ENCODE measurements around the gene AMMECR1.

Gene AMMECR1

GRCh38 chrX:110257889-110258288 lies 60.0 kb downstream of the AMMECR1 start:
- no peak for DNase-seq (ENCODE audit: low read depth)
- no peak for TF ChIP-seq POLR2A (IDR thresholded peaks at IDR 0.05; ENCODE audit: extremely low read depth, insufficient read length)
- no peak for TF ChIP-seq MYC (IDR thresholded peaks at IDR 0.05; ENCODE audit: low read depth, low read length)
- no peak for TF ChIP-seq CTCF (IDR thresholded peaks at IDR 0.05; ENCODE audit: low read depth, low read length)
- TF ChIP-seq, protein P1, sequence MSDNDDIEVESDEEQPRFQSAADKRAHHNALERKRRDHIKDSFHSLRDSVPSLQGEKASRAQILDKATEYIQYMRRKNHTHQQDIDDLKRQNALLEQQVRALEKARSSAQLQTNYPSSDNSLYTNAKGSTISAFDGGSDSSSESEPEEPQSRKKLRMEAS (IDR thresholded peaks at IDR 0.05; ENCODE audit: low read depth, low read length) = no peak
- no peak overlapping the region for H3K4me3 ChIP-seq (ENCODE audit: low read depth, low read length)

DNA sequence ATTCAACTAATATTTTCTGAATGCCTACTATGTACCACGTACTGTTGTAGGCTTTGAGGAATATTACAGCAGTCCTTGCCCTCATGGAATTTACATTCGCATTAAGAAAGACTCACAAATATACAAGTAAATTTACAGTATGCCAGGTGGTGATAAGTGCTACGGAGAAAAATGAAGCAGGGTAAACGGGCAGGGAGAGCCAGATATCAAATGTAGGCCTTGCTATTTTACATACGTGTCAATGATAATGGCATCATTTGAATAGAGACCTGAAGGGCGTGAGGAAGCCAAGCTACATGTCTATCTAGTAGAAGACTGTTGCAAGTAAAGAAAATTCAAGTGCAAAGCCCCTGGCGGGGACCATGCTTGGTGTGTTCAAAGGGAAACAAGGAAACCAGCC lies 65.2 kb downstream of the AMMECR1 start:
- no peak overlapping the region for H3K4me3 ChIP-seq (ENCODE audit: low read depth, low read length)
- TF ChIP-seq, protein P1 (IDR thresholded peaks at IDR 0.05; ENCODE audit: low read depth, low read length) = no peak
- TF ChIP-seq POLR2A (IDR thresholded peaks at IDR 0.05; ENCODE audit: extremely low read depth, insufficient read length) (no peak), CTCF (IDR thresholded peaks at IDR 0.05; ENCODE audit: low read depth, low read length) (no peak), MYC (IDR thresholded peaks at IDR 0.05; ENCODE audit: low read depth, low read length) (no peak)

DNA sequence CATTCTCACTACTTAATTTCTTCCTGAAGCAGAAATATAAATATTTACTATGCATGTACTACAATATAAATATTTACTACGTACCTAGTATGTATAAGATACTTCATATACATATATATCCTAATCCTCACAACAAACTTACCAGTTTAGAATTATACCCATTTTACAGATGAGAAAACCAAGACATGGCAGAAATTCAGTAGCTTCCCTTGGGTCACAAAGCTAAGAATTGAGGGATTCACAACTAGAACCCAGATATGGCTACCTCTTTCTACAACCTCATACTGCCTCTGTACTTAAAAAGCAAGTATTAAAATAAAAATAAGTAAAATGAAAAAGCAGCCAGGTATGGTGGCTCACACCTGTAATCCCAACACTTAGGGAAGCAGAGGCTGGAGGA lies 65.9 kb downstream of the AMMECR1 start:
- no peak for DNase-seq (ENCODE audit: low read depth)
- no peak overlapping the region for H3K4me3 ChIP-seq (ENCODE audit: low read depth, low read length)
- TF ChIP-seq POLR2A (IDR thresholded peaks at IDR 0.05; ENCODE audit: extremely low read depth, insufficient read length) (no peak), CTCF (IDR thresholded peaks at IDR 0.05; ENCODE audit: low read depth, low read length) (no peak), MYC (IDR thresholded peaks at IDR 0.05; ENCODE audit: low read depth, low read length) (no peak)
- TF ChIP-seq, protein P1 (IDR thresholded peaks at IDR 0.05; ENCODE audit: low read depth, low read length) = no peak

More for the DNA sequence above, 65.2 kb downstream of the AMMECR1 start:
- DNase-seq (ENCODE audit: low read depth) = no peak

GRCh38 chrX:110251526-110251925 lies 66.4 kb downstream of the AMMECR1 start:
- DNase-seq (ENCODE audit: low read depth) = no peak
- TF ChIP-seq, protein P1 (IDR thresholded peaks at IDR 0.05; ENCODE audit: low read depth, low read length) = no peak
- TF ChIP-seq CTCF (IDR thresholded peaks at IDR 0.05; ENCODE audit: low read depth, low read length) = no peak
- no peak for TF ChIP-seq POLR2A (IDR thresholded peaks at IDR 0.05; ENCODE audit: extremely low read depth, insufficient read length)
- TF ChIP-seq MYC (IDR thresholded peaks at IDR 0.05; ENCODE audit: low read depth, low read length) = no peak
- H3K4me3 ChIP-seq (ENCODE audit: low read depth, low read length) = no peak overlapping the region

DNA sequence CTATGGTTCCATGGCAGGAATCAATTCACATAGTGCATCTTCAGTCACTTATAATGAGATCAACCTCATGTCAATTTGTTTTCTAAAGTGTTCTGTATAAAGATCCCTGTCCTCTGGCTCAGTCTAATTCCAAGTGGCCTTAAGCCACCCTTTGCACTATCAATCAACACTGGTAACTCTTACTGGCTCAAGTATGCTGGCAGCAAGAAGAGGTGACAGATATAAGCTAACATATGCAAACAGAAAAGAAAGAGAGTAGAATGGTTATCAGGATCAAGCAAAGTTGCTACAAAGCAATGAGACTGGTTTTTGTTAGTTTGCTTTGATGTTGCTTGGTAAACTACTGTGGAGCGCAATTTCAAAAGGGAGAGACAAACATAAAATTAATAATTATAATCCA lies 67.0 kb downstream of the AMMECR1 start:
- no peak overlapping the region for H3K4me3 ChIP-seq (ENCODE audit: low read depth, low read length)

More for the DNA sequence above, 67.0 kb downstream of the AMMECR1 start:
- TF ChIP-seq, protein P1 (IDR thresholded peaks at IDR 0.05; ENCODE audit: low read depth, low read length) = no peak
- TF ChIP-seq MYC (IDR thresholded peaks at IDR 0.05; ENCODE audit: low read depth, low read length) = no peak
- TF ChIP-seq CTCF (IDR thresholded peaks at IDR 0.05; ENCODE audit: low read depth, low read length) = no peak
- TF ChIP-seq POLR2A (IDR thresholded peaks at IDR 0.05; ENCODE audit: extremely low read depth, insufficient read length) = no peak
- no peak for DNase-seq (ENCODE audit: low read depth)

Data from NB4 (cell line).